Neural progenitor cell (in vitro differentiated cells): Measurements from ENCODE around the gene FAM135A.

ENCODE experiments used
- CTCF ChIP-seq: fragments of 200-600 bp; sonication (generic); IDR thresholded peaks from 2 replicates; pipeline ENCODE4 v1.5.1; 2017; ENCODE audit warnings: antibody characterized with exemption, mild to moderate bottlenecking
- EZH2 ChIP-seq: fragments of 200-600 bp; sonication (generic); IDR thresholded peaks from 2 replicates; pipeline ENCODE4 v1.6.1; 2017; ENCODE audit warnings: antibody characterized with exemption, mild to moderate bottlenecking, moderate library complexity
- EZH2phosphoT487 ChIP-seq: fragments of 200-600 bp; sonication (generic); IDR thresholded peaks from 2 replicates; pipeline ENCODE4 v1.6.1; 2017; ENCODE audit warnings: antibody characterized with exemption

GRCh38 chr6:70537266-70537665 lies 124.0 kb downstream of the FAM135A start:
- TF ChIP-seq CTCF: no peak
- TF ChIP-seq EZH2phosphoT487: no peak
- no peak for TF ChIP-seq EZH2
